Measurements from ENCODE around the gene SNORC.

Gene SNORC

DNA sequence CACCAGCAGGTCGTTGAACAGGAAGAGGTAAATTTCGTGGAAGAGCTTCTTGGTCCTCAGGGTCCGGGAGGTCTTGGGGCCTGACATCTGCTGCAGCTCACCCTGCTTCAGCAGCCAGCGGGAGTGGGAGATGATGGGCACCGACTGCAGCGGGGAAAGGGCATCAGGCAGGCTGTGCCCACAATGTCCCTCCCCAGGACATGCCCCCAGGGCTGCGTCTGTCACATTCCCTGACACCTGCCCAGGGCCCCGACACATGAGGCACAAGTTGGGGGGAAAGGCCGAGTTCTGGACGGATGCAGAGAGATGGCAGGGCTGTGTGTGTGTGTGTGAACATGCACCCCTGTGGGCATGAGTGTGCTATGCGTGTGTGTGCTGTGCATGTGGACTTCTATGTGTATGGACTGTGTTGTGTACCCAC, 13.9 kb downstream of the SNORC start:
- no peaks in the 10 kb centered on the region; the same call in 1 of the 2 replicates for H3K4me1 ChIP-seq (ENCODE audit: control insufficient read depth, insufficient read depth, low read length)
- no peaks in the 10 kb centered on the region for H3K9me3 ChIP-seq (ENCODE audit: control insufficient read depth, insufficient read depth, low read length)
- no peak overlapping the region for H3K27ac ChIP-seq (ENCODE audit: low read depth, low read length)
- no peak overlapping the region for H3K9ac ChIP-seq (ENCODE audit: low read depth, low read length)
- no peaks in the 10 kb centered on the region for H3K27me3 ChIP-seq (ENCODE audit: control insufficient read depth, insufficient read depth, low read length)
- no peak overlapping the region for H3K4me3 ChIP-seq (ENCODE audit: low read depth, low read length)
- H3K36me3 ChIP-seq (ENCODE audit: control insufficient read depth, insufficient read depth, low read length): no peaks in the 10 kb centered on the region

DNA sequence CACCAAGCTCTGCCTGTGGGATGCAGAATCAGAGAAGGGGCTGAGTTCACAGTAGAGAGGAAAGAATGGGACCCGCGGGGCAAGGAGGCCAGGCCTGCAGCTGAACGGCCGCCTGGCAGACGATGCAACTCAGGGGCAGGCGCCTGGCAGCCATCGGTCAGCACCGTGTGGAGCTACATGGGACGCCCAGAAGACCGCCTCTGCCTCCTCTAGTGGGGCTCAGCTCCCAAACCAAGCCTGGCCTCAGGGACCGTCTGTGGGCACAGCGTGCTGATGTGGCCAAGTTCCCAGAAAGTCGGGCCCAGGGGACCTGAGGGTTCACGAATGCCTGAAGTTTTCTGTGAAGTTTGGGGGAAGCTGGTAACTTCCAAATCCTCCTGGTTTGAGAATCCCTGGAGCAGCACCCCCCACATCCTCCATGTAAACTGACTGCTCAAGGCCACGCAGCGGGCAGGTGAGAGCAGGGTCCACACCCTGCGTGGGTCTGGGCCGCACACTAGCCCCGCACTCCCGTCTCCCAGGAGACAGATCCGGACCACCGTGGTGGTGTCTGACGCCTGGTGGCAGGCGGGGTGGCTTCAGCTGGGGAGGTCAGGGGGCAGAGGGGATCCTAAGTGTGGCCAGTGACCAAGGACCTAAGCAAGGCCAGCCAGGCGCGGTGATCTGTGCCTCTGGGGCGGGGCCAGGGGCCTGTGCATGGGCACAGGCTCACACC, 14.6 kb downstream of the SNORC start:
- Histone ChIP-seq H3K9ac (ENCODE audit: low read depth, low read length) (no peak overlapping the region), H3K36me3 (ENCODE audit: control insufficient read depth, insufficient read depth, low read length) (no peaks in the 10 kb centered on the region), H3K27me3 (ENCODE audit: control insufficient read depth, insufficient read depth, low read length) (no peaks in the 10 kb centered on the region), H3K4me3 (ENCODE audit: low read depth, low read length) (no peak overlapping the region), H3K27ac (ENCODE audit: low read depth, low read length) (no peak overlapping the region), H3K4me1 (ENCODE audit: control insufficient read depth, insufficient read depth, low read length) (no peaks in the 10 kb centered on the region; the same call in 1 of the 2 replicates), H3K9me3 (ENCODE audit: control insufficient read depth, insufficient read depth, low read length) (no peaks in the 10 kb centered on the region)

DNA sequence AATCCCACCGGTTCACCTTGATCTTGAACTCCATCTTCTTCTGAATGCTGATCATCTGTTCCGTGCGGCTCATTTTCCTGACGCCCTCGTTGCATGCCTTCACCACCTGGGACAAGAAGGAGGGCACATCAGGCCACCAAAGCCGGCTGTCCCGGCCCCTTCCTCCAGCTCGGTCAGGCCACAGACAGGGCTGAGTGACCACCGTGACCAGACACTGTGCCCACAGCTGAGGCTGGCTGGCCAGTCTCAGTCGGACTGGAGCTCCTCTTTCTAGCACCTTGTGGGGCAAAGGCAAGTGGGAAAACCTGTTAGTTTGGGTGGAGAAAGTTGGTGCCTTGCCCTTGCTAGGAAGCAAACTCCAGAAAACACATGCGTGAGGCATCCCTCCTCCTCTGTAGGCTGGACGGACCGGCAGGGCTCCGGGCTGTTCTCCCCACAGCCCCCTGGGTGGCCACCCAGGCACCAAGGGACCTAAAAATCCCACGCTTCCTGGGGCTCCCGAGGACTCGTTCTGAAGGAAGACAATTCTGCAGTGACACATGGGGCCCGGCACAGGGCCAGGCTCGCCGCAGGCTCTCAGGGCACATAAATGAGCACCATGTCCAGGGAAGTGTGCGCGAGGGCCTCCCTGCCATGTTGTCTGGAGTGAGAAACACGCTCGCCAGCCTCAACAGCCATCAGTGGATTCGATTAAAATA, 15.3 kb downstream of the SNORC start:
- no peaks in the 10 kb centered on the region for H3K27me3 ChIP-seq (ENCODE audit: control insufficient read depth, insufficient read depth, low read length)
- no peak overlapping the region for H3K27ac ChIP-seq (ENCODE audit: low read depth, low read length)
- no peaks in the 10 kb centered on the region for H3K36me3 ChIP-seq (ENCODE audit: control insufficient read depth, insufficient read depth, low read length)
- no peak overlapping the region for H3K4me3 ChIP-seq (ENCODE audit: low read depth, low read length)
- no peaks in the 10 kb centered on the region; the same call in 1 of the 2 replicates for H3K4me1 ChIP-seq (ENCODE audit: control insufficient read depth, insufficient read depth, low read length)
- no peak overlapping the region for H3K9ac ChIP-seq (ENCODE audit: low read depth, low read length)
- no peaks in the 10 kb centered on the region for H3K9me3 ChIP-seq (ENCODE audit: control insufficient read depth, insufficient read depth, low read length)

DNA sequence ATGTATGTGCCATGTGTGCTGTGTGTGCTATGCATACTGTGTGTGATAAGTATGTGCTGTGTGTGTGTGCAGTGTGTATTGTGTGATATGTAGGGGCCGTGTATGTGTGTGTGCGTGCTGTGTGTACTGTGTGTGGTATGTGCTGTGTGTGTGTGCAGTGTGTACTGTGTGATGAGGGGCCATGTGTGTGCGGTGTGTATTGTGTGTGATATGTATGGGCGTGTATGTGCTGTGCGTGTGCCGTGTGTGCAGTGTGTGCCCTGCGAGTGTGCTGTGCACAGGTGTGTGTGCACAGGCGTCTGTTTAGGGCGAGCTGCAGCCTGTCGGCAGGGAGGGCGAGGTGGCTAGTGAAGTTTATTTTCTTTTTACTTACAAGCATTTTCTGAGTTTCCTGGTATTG, 16.1 kb downstream of the SNORC start:
- H3K4me3 ChIP-seq (ENCODE audit: low read depth, low read length): no peak overlapping the region

DNA sequence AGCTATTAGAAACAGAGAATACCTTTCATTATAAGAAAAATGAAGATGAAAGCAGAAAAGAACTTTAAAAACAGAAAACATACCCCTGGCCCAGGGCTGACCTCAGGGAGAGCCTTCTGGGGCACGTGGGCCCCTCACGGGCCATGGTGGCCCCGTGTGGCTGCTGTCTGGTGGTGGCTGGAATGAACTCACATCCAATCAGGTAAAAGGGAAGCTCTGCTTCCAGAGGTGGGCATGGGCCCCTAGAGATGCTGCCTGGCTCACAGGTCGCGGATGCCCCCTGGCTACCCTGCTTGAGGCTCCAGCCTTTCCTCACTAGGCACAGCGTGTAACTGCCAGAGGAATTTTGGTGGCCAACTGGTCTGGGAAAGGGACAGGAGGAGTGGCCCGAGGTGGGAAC, 16.6 kb downstream of the SNORC start:
- Histone ChIP-seq H3K9ac (ENCODE audit: low read depth, low read length) (no peak overlapping the region), H3K36me3 (ENCODE audit: control insufficient read depth, insufficient read depth, low read length) (no peaks in the 10 kb centered on the region)

More for the DNA sequence above, 16.1 kb downstream of the SNORC start:
- no peak overlapping the region for H3K9ac ChIP-seq (ENCODE audit: low read depth, low read length)
- H3K36me3 ChIP-seq (ENCODE audit: control insufficient read depth, insufficient read depth, low read length): no peaks in the 10 kb centered on the region
- peaks cover 7% of the 10 kb centered on the region for H3K4me1 ChIP-seq (ENCODE audit: control insufficient read depth, insufficient read depth, low read length)
- H3K27me3 ChIP-seq (ENCODE audit: control insufficient read depth, insufficient read depth, low read length): no peaks in the 10 kb centered on the region
- H3K9me3 ChIP-seq (ENCODE audit: control insufficient read depth, insufficient read depth, low read length): no peaks in the 10 kb centered on the region
- H3K27ac ChIP-seq (ENCODE audit: low read depth, low read length): no peak overlapping the region

DNA sequence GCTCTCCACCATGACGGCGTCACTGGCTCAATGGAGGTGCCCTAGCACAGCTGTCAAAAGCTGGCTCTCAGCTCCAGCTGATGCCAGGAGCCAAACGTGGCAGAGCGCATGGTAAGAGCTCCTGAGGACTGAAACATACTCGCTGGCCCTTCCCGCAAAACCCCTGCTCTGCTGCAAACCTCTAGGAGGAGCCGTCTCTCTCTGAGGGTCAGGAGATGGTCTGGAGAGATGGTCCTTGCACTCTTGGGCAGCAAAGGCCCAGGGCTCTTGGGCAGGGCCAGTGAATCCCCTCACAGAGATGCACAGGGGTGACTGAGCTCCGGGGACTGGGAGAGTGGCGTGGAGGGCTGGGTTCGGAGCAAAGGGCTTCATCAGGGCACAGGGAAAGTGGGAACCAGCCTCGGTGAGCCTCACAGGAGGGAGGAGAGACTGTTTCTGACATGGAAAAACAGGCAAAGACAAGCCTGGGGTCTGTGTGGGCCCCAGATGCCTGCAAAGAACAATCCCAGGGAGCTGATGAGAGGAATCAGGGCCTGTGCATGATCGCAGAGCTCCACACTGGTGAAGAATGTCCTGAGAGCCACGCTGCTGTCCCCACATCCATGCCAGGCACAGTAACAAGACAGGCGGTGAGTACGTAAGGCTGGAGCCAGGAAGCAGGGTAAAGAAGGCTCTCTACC, 17.2 kb downstream of the SNORC start:
- H3K9ac ChIP-seq (ENCODE audit: low read depth, low read length): no peak overlapping the region
- no peaks in the 10 kb centered on the region for H3K36me3 ChIP-seq (ENCODE audit: control insufficient read depth, insufficient read depth, low read length)
- H3K27me3 ChIP-seq (ENCODE audit: control insufficient read depth, insufficient read depth, low read length): no peaks in the 10 kb centered on the region
- H3K4me1 ChIP-seq (ENCODE audit: control insufficient read depth, insufficient read depth, low read length): peaks cover 12% of the 10 kb centered on the region
- H3K4me3 ChIP-seq (ENCODE audit: low read depth, low read length): no peak overlapping the region
- H3K27ac ChIP-seq (ENCODE audit: low read depth, low read length): no peak overlapping the region
- H3K9me3 ChIP-seq (ENCODE audit: control insufficient read depth, insufficient read depth, low read length): no peaks in the 10 kb centered on the region

More for the DNA sequence above, 16.6 kb downstream of the SNORC start:
- Histone ChIP-seq H3K27ac (ENCODE audit: low read depth, low read length) (no peak overlapping the region), H3K4me1 (ENCODE audit: control insufficient read depth, insufficient read depth, low read length) (peaks cover 11% of the 10 kb centered on the region), H3K9me3 (ENCODE audit: control insufficient read depth, insufficient read depth, low read length) (no peaks in the 10 kb centered on the region), H3K27me3 (ENCODE audit: control insufficient read depth, insufficient read depth, low read length) (no peaks in the 10 kb centered on the region), H3K4me3 (ENCODE audit: low read depth, low read length) (no peak overlapping the region)

DNA sequence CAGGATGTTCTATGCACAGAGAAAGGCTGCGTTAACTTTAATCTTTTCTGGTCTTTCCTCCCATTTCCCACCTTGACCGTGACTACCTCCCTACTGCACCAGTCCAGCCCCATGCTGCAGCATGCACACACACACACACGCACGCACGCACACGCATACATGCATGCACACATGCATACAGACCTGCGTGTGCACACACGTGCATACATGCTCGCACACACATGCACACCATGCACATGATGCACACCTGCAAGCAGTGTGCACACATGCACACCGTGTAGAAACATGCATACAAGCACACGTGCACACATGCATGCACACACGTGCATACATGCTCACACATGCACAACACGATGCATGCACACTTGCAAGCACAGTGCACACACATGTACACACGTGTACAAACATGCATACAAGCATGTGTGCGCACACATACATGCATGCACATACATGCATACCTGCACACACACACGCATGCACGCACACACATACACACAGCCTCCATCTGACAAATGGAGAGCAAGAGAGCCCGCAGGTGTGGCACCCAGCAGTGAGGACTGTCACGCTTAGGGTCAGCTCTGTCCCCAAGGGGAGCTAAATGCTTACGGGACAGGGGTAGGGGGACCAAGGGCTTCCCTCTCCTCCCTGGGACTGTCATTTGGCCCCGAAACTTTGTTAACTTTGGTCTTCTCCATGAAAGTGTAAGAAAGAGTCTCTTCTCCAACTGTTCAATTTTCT, 18.2 kb downstream of the SNORC start:
- Histone ChIP-seq H3K27ac (ENCODE audit: low read depth, low read length) (no peak overlapping the region), H3K36me3 (ENCODE audit: control insufficient read depth, insufficient read depth, low read length) (no peaks in the 10 kb centered on the region), H3K4me3 (ENCODE audit: low read depth, low read length) (no peak overlapping the region), H3K27me3 (ENCODE audit: control insufficient read depth, insufficient read depth, low read length) (no peaks in the 10 kb centered on the region), H3K9me3 (ENCODE audit: control insufficient read depth, insufficient read depth, low read length) (no peaks in the 10 kb centered on the region), H3K9ac (ENCODE audit: low read depth, low read length) (no peak overlapping the region), H3K4me1 (ENCODE audit: control insufficient read depth, insufficient read depth, low read length) (peaks cover 12% of the 10 kb centered on the region)

DNA sequence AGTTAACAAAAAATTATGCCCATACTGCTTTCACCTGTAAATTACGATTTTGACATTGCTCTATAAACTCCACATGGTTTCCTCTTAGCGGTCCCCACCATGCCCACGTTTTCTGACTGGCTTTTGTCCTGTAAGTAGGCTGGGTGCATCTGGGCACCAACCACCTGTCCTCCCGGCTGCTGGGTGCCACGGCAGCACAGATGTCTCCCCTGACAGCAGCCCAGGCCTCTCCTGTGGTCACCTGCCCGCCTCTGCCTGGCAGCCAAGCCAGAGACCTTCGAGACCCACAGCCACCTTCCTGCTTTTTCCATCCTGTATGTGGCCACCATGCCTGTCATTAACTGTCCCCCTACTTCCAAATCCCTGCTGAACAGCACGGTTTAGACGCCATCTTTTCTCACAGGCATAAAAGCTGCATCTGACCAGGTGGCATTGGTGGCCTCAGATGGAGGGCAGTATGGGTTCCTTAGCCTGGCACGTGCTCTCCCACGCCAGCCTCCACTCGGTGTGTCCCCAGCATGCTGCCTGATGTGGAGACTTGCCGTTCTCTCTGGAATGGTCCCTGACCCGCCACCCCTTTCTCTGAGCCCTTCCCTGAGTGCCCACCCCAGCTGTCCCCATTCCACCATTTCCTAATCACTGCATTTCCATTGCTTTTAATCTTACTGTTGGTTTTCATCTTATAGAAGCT, 18.9 kb downstream of the SNORC start:
- Histone ChIP-seq H3K4me1 (ENCODE audit: control insufficient read depth, insufficient read depth, low read length) (peaks cover 12% of the 10 kb centered on the region), H3K36me3 (ENCODE audit: control insufficient read depth, insufficient read depth, low read length) (no peaks in the 10 kb centered on the region), H3K27me3 (ENCODE audit: control insufficient read depth, insufficient read depth, low read length) (no peaks in the 10 kb centered on the region), H3K9ac (ENCODE audit: low read depth, low read length) (no peak overlapping the region), H3K9me3 (ENCODE audit: control insufficient read depth, insufficient read depth, low read length) (no peaks in the 10 kb centered on the region), H3K4me3 (ENCODE audit: low read depth, low read length) (no peak overlapping the region), H3K27ac (ENCODE audit: low read depth, low read length) (no peak overlapping the region)

DNA sequence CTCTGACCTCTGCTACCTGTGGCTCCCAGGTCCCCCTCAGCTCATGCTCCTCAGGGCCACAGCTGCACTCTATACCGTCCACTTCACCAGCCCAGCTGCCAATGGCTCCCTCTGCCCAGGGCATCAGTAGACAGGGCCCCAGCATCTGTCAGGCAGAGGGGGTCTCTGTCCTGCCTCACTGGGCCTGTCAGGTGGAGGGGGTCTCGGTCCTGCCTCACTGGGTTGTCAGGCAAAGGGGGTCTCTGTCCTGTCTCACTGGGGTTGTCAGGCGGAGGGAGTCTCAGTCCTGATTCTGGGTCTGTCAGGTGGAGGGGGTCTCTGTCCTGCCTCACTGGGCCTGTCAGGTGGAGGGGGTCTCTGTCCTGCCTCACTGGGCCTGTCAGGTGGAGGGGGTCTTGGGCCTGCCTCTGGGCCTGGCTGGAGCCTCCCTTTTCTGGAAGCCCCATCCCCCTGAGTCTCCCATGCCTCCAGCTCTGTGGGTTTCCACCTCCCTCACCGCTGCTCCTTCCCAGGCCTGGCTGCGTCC, 19.9 kb downstream of the SNORC start:
- Histone ChIP-seq H3K9ac (ENCODE audit: low read depth, low read length) (no peak overlapping the region), H3K27ac (ENCODE audit: low read depth, low read length) (no peak overlapping the region), H3K4me1 (ENCODE audit: control insufficient read depth, insufficient read depth, low read length) (peaks cover 12% of the 10 kb centered on the region), H3K9me3 (ENCODE audit: control insufficient read depth, insufficient read depth, low read length) (no peaks in the 10 kb centered on the region), H3K4me3 (ENCODE audit: low read depth, low read length) (no peak overlapping the region), H3K36me3 (ENCODE audit: control insufficient read depth, insufficient read depth, low read length) (no peaks in the 10 kb centered on the region), H3K27me3 (ENCODE audit: control insufficient read depth, insufficient read depth, low read length) (no peaks in the 10 kb centered on the region)

DNA sequence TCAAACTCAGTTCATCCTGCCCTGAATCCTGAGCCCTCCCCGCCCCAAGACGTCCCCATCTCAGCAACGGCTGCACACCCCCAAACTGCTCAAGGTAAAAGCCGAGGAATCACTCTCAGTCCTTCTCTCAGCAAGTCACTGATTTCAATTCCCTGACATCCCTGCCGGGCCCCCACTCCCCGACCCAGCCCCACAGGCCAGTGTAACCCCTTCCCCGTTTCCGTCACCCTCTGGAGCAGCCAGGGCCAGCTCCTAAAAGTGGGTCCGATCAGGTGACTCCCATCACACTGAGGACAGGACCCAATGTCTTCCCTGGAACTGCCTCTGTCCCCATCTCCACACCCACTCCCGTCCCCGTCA, 20.5 kb downstream of the SNORC start:
- H3K27ac ChIP-seq (ENCODE audit: low read depth, low read length): no peak overlapping the region
- no peak overlapping the region for H3K4me3 ChIP-seq (ENCODE audit: low read depth, low read length)
- no peaks in the 10 kb centered on the region for H3K9me3 ChIP-seq (ENCODE audit: control insufficient read depth, insufficient read depth, low read length)
- no peaks in the 10 kb centered on the region for H3K36me3 ChIP-seq (ENCODE audit: control insufficient read depth, insufficient read depth, low read length)
- H3K27me3 ChIP-seq (ENCODE audit: control insufficient read depth, insufficient read depth, low read length): no peaks in the 10 kb centered on the region
- H3K4me1 ChIP-seq (ENCODE audit: control insufficient read depth, insufficient read depth, low read length): peaks cover 12% of the 10 kb centered on the region
- no peak overlapping the region for H3K9ac ChIP-seq (ENCODE audit: low read depth, low read length)
